SJCRH30 (cell line): Measurements from ENCODE around the gene SAP130. TPM values are rescaled to one million over a fixed set of nuclear protein-coding genes. Genes with fewer than 3 reads are reported as not detected.
"Not testable (repeated sequence)": the region's sequence is repeated elsewhere in the genome, so short reads cannot be mapped to it uniquely, and the experiment has no call there.

ENCODE experiments used
- DNase-seq, 2 experiments: peaks; one replicate each; pipeline ENCODE4 v3.0.0-alpha.2; 2015 to 2020
- H3K27ac ChIP-seq: fragments of 250-450 bp; sonication (Bioruptor Pico); 2 replicates; pipeline ENCODE4 v1.5.1; 2020; ENCODE audit warnings: mild to moderate bottlenecking, moderate library complexity
- H3K27me3 ChIP-seq: fragments of 250-450 bp; sonication (Bioruptor Pico); 2 replicates; pipeline ENCODE4 v1.5.1; 2020; ENCODE audit warnings: mild to moderate bottlenecking, moderate library complexity
- H3K36me3 ChIP-seq: fragments of 250-450 bp; sonication (Bioruptor Pico); 2 replicates; pipeline ENCODE4 v1.5.1; 2020; ENCODE audit warnings: mild to moderate bottlenecking, moderate library complexity
- H3K4me1 ChIP-seq: fragments of 250-450 bp; sonication (Bioruptor Pico); 2 replicates; pipeline ENCODE4 v1.5.1; 2020; ENCODE audit warnings: mild to moderate bottlenecking, moderate library complexity
- H3K4me3 ChIP-seq: fragments of 250-450 bp; sonication (Bioruptor Pico); 2 replicates; pipeline ENCODE4 v1.5.1; 2020; ENCODE audit warnings: mild to moderate bottlenecking, moderate library complexity
- H3K9me3 ChIP-seq: fragments of 250-450 bp; sonication (Bioruptor Pico); replicated peaks from 2 replicates; pipeline ENCODE4 v1.5.1; 2020; ENCODE audit warnings: mild to moderate bottlenecking, moderate library complexity
- total RNA-seq: library from RNA; depleted of rRNA; stranded (reverse); fragments of >200 nt; shearing (Covaris generic); gene quantifications from 2 replicates; pipeline ENCODE4 v1.2.3, GENCODE V29; 2014; rRNA removed

The SAP130 gene
- total RNA-seq, 1 experiment from 2014 or later, result 23.5 TPM

GRCh38 chr2:127907733-127908400, 120.0 kb downstream of the SAP130 start:
- not testable (repeated sequence) for H3K9me3 ChIP-seq, DNase-seq, H3K27ac ChIP-seq, H3K27me3 ChIP-seq, H3K36me3 ChIP-seq, H3K4me3 ChIP-seq, H3K4me1 ChIP-seq

- Histone ChIP-seq H3K27ac (no peak overlapping the region), H3K4me1 (no peaks in the 10 kb centered on the region), H3K4me3 (peak overlapping the region; percentile 20), H3K27me3 (no peaks in the 10 kb centered on the region), H3K9me3 (no peaks in the 10 kb centered on the region), H3K36me3 (no peaks in the 10 kb centered on the region)
- DNase-seq, result peak in 1 of 2 experiments; percentile 6
Observed at GRCh38 chr2:127906206-127906926, 121.5 kb downstream of the SAP130 start.

GRCh38 chr2:127901339-127902056, 126.4 kb downstream of the SAP130 start:
- H3K27ac ChIP-seq, result no peak overlapping the region
- no peaks in the 10 kb centered on the region for H3K4me1 ChIP-seq
- H3K9me3 ChIP-seq, result no peaks in the 10 kb centered on the region
- no peaks in the 10 kb centered on the region for H3K27me3 ChIP-seq
- no peak overlapping the region for H3K4me3 ChIP-seq
- no peaks in the 10 kb centered on the region for H3K36me3 ChIP-seq
- DNase-seq, result no peak

- H3K27ac ChIP-seq, result no peak overlapping the region
- DNase-seq, result no peak
- H3K36me3 ChIP-seq, result no peaks in the 10 kb centered on the region
- no peaks in the 10 kb centered on the region for H3K4me1 ChIP-seq
- H3K27me3 ChIP-seq, result no peaks in the 10 kb centered on the region
- H3K9me3 ChIP-seq, result no peaks in the 10 kb centered on the region
- no peak overlapping the region for H3K4me3 ChIP-seq
Observed at GRCh38 chr2:127897531-127898211, 130.2 kb downstream of the SAP130 start.

- H3K27me3 ChIP-seq, result no peaks in the 10 kb centered on the region
- no peaks in the 10 kb centered on the region for H3K36me3 ChIP-seq
- no peaks in the 10 kb centered on the region for H3K9me3 ChIP-seq
- no peak overlapping the region for H3K27ac ChIP-seq
- no peaks in the 10 kb centered on the region for H3K4me1 ChIP-seq
- H3K4me3 ChIP-seq, result no peak overlapping the region
- no peak for DNase-seq
Observed at GRCh38 chr2:127893494-127893893, 134.4 kb downstream of the SAP130 start.

GRCh38 chr2:127893033-127893432, 134.8 kb downstream of the SAP130 start:
- Histone ChIP-seq H3K36me3 (no peaks in the 10 kb centered on the region), H3K27ac (no peak overlapping the region), H3K4me1 (no peaks in the 10 kb centered on the region; the same call in 1 of the 2 replicates), H3K4me3 (no peak overlapping the region), H3K9me3 (no peaks in the 10 kb centered on the region), H3K27me3 (no peaks in the 10 kb centered on the region)
- no peak for DNase-seq

- Histone ChIP-seq H3K27me3 (no peaks in the 10 kb centered on the region), H3K9me3 (no peaks in the 10 kb centered on the region), H3K4me1 (peaks cover 4% of the 10 kb centered on the region), H3K27ac (no peak overlapping the region), H3K4me3 (no peak overlapping the region), H3K36me3 (no peaks in the 10 kb centered on the region)
- DNase-seq, result no peak
Observed at GRCh38 chr2:127891811-127892210, 136.0 kb downstream of the SAP130 start.

Other genes starting within 250 kb of the SAP130 start
- 52.8 and 56.1 TPM in 2 replicates for gene WDR33, start 216.9 kb downstream of the SAP130 start, total RNA-seq
- 74.4 and 74.8 TPM in 2 replicates for gene POLR2D, start 169.9 kb downstream of the SAP130 start, total RNA-seq
- 17.3 and 17.6 TPM in 2 replicates for gene AMMECR1L, start 142.1 kb downstream of the SAP130 start, total RNA-seq
- gene UGGT1, start 63.1 kb upstream of the SAP130 start, total RNA-seq, result 51.1 and 51.6 TPM in 2 replicates